ENCODE data around the gene AJAP1.
A peak's percentile ranks its signal among the peaks of the same experiment; 100 is the strongest.

Gene AJAP1

DNA sequence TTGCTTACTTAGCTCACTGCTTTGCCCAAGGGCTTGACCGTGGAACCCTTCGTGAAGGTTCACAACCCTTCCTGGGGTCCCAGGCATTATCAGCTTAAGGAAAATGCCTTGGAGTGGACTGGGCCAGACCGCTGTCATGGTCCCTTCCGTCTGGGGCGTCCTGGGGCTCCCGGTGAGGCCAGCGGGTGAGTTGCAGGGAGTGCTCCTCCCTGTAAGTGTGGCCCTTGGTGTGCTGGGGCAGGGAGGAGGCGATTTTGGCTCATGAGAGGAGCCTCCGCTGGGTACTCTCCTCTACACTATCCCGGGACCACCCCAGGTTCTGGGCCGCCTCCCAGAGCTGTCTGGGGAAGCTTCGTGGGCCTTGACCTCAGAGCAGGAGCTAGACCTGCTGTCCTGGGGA, 48.1 kb downstream of the AJAP1 start:
- Mint-ChIP-seq H3K36me3 (ENCODE audit: low read depth) (no peaks in the 10 kb centered on the region), H3K27ac (no peak overlapping the region), H3K27me3 (ENCODE audit: low read depth) (no peaks in the 10 kb centered on the region), H3K4me3 (no peak overlapping the region), H3K9me3 (no peaks in the 10 kb centered on the region), H3K4me1 (ENCODE audit: low read depth) (no peaks in the 10 kb centered on the region)

DNA sequence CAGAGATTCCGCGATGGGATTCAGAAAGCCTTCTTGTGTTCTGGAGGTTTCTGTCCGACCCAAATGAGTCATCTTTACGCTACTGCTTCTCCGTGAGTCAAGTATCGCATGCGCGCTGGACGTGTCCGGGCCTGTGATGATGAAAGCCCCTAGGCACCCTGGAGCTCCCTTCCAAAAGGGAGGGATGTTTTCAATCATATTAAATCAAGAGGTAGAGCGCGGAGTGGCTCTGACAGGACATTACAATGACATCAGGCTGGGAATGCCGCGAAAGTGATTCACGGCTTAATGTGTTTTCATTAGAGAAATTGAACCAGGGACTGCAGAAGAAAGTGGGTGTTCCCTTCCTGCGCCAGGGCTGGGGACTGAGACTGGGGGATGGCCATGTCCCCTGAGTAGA, 48.5 kb downstream of the AJAP1 start:
- H3K9me3 Mint-ChIP-seq = no peaks in the 10 kb centered on the region

DNA sequence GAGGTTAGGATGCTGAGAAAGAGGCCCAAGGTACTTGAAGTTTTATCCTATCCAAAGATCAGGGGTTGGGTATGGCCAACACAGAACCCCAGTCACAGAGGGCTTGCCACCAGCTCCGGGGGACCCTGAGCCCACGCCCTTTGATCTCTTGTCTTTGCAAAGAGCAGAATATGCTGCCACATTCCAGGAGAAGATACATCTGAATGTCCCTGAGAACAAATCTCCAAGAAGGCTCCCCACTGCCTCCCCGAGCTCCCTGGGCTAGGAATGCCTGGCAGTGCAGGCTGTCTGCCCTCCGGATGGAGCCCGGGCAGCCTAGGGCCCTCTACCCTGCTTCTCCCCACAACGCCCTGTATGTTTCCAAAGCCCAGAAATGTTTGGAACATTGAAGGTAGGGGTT, 49.2 kb downstream of the AJAP1 start:
- Mint-ChIP-seq H3K4me3 (no peak overlapping the region), H3K4me1 (ENCODE audit: low read depth) (no peaks in the 10 kb centered on the region), H3K9me3 (no peaks in the 10 kb centered on the region), H3K27ac (no peak overlapping the region), H3K27me3 (ENCODE audit: low read depth) (no peaks in the 10 kb centered on the region), H3K36me3 (ENCODE audit: low read depth) (no peaks in the 10 kb centered on the region)

More for the DNA sequence above, 48.5 kb downstream of the AJAP1 start:
- Mint-ChIP-seq H3K27ac (no peak overlapping the region), H3K4me3 (no peak overlapping the region), H3K4me1 (ENCODE audit: low read depth) (no peaks in the 10 kb centered on the region), H3K36me3 (ENCODE audit: low read depth) (no peaks in the 10 kb centered on the region), H3K27me3 (ENCODE audit: low read depth) (no peaks in the 10 kb centered on the region)

DNA sequence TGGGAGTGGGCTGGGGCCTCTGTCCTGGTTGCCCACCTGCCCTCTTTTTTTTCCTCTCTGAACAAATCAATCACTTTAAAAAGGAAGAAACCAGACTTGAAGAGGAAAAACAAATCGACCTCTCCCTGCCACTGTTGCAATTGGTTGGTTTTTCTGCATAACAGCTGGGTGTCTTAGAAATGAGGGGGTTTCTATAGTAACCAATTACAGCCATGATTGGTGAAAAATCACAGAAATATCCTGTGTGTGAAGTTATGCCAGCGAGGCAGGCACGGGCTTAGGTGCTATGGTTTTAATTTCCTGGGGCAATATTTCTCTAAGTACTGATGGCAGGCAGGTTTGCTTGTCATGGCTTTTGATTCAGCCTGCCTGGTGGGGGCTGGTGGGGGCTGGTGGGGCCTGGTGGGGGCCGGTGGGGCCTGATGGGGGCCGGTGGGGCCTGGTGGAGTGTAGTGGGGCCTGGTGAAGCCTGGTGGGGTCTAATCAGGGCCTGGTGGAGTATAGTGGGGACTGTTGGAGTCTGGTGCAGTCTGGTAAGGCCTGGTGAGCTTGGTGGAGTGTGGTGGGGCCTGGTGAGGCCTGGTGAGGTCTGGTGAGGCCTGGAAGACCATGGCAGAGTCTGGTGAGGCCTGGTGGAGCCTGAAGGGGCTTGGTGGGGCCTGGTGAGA, 54.6 kb downstream of the AJAP1 start:
- Mint-ChIP-seq H3K4me3 (no peak overlapping the region), H3K27ac (no peak overlapping the region), H3K27me3 (ENCODE audit: low read depth) (peaks cover 14% of the 10 kb centered on the region), H3K9me3 (no peaks in the 10 kb centered on the region), H3K36me3 (ENCODE audit: low read depth) (no peaks in the 10 kb centered on the region), H3K4me1 (ENCODE audit: low read depth) (peaks cover 2% of the 10 kb centered on the region)

DNA sequence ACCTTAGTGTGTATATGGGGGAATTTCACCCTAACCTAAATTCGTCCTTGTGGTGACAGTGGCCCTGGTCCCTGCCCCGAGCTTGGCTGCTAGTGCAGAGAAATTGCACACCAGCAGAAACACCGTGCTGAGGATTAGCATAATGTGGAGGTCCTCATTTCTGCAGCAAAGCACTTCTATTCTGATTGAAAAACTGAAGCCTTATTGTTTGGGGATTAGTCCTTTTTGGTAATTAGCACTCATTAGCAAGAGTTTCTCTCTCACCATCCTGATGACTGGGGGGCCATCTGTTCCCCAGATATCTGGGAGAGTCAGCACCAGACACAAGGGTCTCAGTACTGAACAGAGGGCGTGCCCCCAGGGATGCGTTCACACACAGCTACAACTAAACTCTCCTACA, 55.2 kb downstream of the AJAP1 start:
- H3K36me3 Mint-ChIP-seq (ENCODE audit: low read depth) = no peaks in the 10 kb centered on the region
- H3K27ac Mint-ChIP-seq = no peak overlapping the region
- no peak overlapping the region for H3K4me3 Mint-ChIP-seq
- H3K9me3 Mint-ChIP-seq = no peaks in the 10 kb centered on the region
- H3K4me1 Mint-ChIP-seq (ENCODE audit: low read depth) = peaks cover 2% of the 10 kb centered on the region
- H3K27me3 Mint-ChIP-seq (ENCODE audit: low read depth) = peaks cover 14% of the 10 kb centered on the region

DNA sequence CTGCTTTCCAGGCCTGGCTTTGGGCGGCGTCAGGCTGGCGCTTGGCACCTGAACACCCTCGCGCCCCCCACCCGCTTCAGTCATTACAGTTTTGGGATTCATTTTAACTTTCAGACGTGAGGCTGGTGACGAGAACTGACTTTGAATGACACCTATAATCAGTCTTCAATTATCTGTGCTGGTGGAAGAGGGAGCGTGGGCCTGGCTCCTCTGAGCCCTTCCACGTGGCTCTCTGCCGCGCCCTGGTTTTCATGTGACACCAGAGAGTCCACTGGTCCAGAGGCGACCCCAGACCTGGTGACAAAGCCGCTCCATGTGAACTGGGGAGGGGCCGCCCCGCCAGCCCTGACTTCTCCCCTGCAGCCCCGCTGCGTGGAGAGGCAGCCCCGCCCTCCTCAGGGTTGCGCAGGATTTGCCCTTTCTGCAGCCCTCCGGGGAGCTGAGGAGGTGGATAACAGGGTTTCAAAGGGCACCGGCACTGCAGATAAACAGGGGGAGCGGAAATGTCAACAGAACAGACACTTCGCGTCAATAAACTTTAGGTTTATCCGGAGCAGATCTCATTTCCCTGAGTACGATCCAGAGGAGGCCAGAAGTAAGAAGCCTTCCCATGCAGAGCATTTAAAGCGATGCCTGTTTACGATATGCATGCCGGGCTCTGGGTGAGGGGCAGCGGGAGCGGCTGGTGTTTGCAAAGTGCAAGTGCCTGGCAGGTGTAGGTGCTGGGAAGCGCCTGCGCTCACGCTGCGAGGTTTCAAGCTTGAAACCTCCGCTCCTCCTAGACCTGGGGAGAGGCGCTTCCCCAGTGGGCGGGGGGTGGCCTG, 56.4 kb downstream of the AJAP1 start:
- Mint-ChIP-seq H3K27me3 (ENCODE audit: low read depth) (peaks cover 14% of the 10 kb centered on the region), H3K4me3 (peak overlapping the region; percentile 34), H3K27ac (no peak overlapping the region), H3K36me3 (ENCODE audit: low read depth) (no peaks in the 10 kb centered on the region), H3K9me3 (peaks cover 3% of the 10 kb centered on the region), H3K4me1 (ENCODE audit: low read depth) (peaks cover 2% of the 10 kb centered on the region)

DNA sequence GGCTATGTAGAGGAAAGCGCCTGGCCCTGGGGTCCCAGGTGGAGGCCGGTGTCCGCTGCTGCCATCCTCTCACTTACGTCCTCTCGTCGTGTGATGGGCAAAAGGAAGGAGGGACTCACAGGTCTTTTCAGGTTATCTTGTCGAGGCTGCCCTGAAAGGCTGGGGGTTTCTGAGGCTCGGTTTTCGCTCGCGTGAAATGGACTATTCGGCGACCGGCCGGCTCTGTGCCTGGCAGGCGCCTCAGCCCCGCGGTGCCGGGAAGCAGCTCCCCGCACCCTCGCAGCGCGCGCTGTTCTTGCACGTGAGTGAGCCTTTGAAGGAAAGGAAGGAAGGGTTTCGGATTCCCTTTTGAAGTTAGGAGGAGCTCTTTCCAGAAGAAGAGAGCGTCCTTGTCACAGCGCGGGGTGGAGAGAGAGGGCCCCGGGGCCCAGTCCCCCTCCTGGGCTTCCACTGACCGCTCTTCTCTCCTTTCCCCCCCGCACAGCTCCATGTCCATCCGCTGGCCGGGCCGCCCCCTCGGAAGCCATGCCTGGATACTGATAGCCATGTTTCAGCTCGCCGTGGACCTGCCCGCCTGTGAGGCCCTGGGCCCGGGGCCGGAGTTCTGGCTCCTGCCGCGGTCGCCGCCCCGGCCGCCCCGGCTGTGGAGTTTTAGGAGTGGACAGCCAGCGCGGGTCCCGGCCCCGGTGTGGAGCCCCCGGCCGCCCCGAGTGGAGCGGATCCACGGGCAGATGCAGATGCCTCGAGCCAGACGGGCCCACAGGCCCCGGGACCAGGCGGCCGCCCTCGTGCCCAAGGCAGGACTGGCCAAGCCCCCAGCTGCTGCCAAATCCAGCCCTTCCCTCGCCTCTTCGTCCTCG, 57.2 kb downstream of the AJAP1 start:
- peaks cover 2% of the 10 kb centered on the region for H3K4me1 Mint-ChIP-seq (ENCODE audit: low read depth)
- H3K4me3 Mint-ChIP-seq = no peak overlapping the region
- peaks cover 8% of the 10 kb centered on the region for H3K9me3 Mint-ChIP-seq
- no peaks in the 10 kb centered on the region for H3K36me3 Mint-ChIP-seq (ENCODE audit: low read depth)
- no peak overlapping the region for H3K27ac Mint-ChIP-seq
- H3K27me3 Mint-ChIP-seq (ENCODE audit: low read depth) = peaks cover 14% of the 10 kb centered on the region

DNA sequence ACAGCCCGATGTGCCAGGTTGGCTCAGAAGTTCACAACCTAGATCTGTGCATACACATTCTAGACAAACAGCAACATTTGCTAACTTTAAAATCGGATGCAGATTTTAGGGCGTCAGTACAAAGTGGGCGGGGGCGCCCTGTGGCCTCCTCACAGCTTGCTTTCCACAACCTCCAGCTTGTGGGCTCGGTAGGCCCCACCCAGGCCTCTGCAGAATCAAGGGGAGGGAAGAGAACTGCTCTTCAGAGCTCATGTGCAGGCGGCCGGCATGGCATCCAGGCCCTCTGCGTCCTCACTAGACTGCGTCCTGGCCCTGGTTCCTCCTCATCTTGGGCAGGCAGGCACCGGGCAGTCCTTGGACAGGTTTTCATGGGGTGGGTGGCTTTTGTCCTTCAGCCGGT, 59.3 kb downstream of the AJAP1 start:
- no peak overlapping the region for H3K27ac Mint-ChIP-seq
- H3K27me3 Mint-ChIP-seq (ENCODE audit: low read depth) = peaks cover 14% of the 10 kb centered on the region
- H3K4me1 Mint-ChIP-seq (ENCODE audit: low read depth) = peaks cover 2% of the 10 kb centered on the region
- no peak overlapping the region for H3K4me3 Mint-ChIP-seq
- peaks cover 9% of the 10 kb centered on the region for H3K9me3 Mint-ChIP-seq
- no peaks in the 10 kb centered on the region for H3K36me3 Mint-ChIP-seq (ENCODE audit: low read depth)

DNA sequence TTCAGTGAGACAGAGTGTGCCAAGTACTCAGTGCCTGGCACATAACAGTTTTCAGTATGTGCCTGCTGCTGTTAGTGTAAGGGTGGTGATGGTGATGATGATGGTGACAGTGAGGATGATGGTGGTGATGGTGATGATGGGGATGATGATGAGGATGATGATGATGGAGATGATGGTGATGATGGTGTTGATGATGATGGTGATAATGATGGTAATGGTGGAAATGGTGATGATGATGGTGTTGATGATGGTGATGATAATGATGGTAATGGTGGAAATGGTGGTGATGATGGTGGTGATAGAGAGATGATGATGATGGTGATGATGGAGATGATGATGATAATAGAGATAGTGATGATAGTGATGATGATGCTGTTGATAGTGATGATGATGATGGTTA, 62.0 kb downstream of the AJAP1 start:
- Mint-ChIP-seq H3K4me3 (no peak overlapping the region), H3K27ac (no peak overlapping the region), H3K4me1 (ENCODE audit: low read depth) (no peaks in the 10 kb centered on the region), H3K9me3 (peaks cover 9% of the 10 kb centered on the region), H3K27me3 (ENCODE audit: low read depth) (no peaks in the 10 kb centered on the region), H3K36me3 (ENCODE audit: low read depth) (no peaks in the 10 kb centered on the region)

DNA sequence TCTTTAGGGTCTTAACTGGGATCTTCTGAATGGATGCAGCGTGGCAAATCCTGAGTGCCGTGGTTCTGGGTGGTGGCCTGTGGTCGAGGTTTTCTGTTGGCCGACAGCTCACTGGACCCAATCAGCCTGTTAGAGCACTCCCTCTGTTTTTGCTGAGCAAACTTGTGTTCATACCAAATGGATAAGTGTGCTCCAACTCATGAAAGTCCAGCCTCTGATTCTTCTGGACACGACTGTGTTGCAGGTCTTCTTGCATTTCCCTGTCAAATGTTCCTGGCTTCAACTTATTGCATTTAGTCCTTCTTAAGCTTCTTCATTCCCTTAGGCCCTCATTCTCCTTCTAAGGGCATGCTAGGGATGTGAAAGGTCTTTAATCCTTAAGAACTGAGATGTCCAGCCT, 63.7 kb downstream of the AJAP1 start:
- Mint-ChIP-seq H3K4me3 (no peak overlapping the region), H3K27me3 (ENCODE audit: low read depth) (no peaks in the 10 kb centered on the region), H3K9me3 (peaks cover 9% of the 10 kb centered on the region), H3K36me3 (ENCODE audit: low read depth) (no peaks in the 10 kb centered on the region), H3K4me1 (ENCODE audit: low read depth) (no peaks in the 10 kb centered on the region), H3K27ac (no peak overlapping the region)

DNA sequence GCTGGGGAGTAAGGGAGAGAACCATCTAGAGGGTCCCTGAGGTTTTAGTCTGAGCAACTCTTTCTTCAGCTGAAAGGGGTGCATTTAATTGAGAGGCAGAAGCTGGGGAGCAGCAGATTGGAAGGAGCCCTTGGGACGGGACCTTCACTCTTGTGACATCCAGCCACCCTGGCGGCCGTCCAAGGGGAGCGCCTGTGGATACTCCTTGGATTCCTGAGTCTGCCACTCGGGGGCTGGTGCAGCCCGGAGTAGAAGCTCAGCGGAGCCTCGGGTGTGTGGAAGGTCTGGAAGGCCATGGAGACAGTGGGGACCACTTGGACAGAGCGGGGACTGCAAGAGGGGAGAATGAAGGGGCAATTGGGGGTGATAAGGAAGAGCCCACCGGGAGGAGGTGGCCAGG, 68.7 kb downstream of the AJAP1 start:
- H3K4me3 Mint-ChIP-seq = no peak overlapping the region
- H3K27ac Mint-ChIP-seq = no peak overlapping the region
- H3K4me1 Mint-ChIP-seq (ENCODE audit: low read depth) = no peaks in the 10 kb centered on the region
- H3K9me3 Mint-ChIP-seq = no peaks in the 10 kb centered on the region
- no peaks in the 10 kb centered on the region for H3K27me3 Mint-ChIP-seq (ENCODE audit: low read depth)
- no peaks in the 10 kb centered on the region for H3K36me3 Mint-ChIP-seq (ENCODE audit: low read depth)

DNA sequence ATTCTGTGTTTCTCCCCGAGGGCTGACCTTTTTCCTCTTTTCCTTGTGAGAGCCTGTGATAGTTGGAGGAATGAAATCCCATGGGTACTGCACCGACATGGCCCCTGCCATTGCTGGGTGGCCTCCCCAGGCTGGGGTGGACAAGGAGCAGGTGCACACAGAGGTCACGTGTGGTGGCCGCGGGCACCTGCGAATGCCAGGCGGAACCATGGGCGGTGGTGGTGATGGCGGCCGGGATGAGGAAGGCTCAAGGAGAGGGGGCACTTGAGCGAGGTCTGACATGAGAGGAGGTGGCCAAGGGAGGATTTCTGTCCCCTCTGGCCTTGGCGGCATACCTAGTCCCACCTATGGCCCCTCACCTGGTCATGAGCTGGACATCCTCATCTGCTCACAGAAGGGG, 69.6 kb downstream of the AJAP1 start:
- H3K27ac Mint-ChIP-seq = no peak overlapping the region

DNA sequence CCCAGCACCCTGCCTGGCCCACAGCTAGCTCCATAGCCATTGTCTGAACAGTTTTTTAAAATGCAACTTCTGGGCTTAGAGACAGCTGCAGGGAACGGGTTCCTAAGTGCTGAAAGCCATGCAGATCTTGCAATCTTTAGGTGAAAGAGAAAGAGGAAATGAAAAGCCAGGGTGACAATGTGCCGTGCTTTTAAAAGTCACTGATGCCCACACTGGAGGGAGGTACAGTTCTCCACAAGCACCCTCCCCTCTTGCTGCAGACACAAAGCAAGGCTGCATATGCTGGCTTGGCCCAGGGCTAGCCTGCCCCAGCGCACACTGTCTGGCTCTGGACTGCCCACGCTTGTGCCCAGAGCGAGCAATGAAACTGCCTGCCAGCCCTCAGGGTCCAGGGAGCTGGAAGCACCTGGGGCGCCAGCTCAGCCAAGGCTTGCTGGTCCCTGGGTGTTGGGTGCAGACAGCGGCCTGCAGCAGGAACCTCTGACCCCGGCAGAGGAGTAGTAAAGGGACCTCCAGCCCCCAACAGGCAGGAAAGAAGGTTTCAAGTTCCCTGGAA, 70.4 kb downstream of the AJAP1 start:
- Mint-ChIP-seq H3K36me3 (ENCODE audit: low read depth) (no peaks in the 10 kb centered on the region), H3K27me3 (ENCODE audit: low read depth) (no peaks in the 10 kb centered on the region), H3K4me3 (no peak overlapping the region), H3K27ac (no peak overlapping the region), H3K4me1 (ENCODE audit: low read depth) (no peaks in the 10 kb centered on the region), H3K9me3 (no peaks in the 10 kb centered on the region)

More for the DNA sequence above, 69.6 kb downstream of the AJAP1 start:
- Mint-ChIP-seq H3K9me3 (no peaks in the 10 kb centered on the region), H3K4me1 (ENCODE audit: low read depth) (no peaks in the 10 kb centered on the region), H3K36me3 (ENCODE audit: low read depth) (no peaks in the 10 kb centered on the region), H3K4me3 (no peak overlapping the region), H3K27me3 (ENCODE audit: low read depth) (no peaks in the 10 kb centered on the region)

DNA sequence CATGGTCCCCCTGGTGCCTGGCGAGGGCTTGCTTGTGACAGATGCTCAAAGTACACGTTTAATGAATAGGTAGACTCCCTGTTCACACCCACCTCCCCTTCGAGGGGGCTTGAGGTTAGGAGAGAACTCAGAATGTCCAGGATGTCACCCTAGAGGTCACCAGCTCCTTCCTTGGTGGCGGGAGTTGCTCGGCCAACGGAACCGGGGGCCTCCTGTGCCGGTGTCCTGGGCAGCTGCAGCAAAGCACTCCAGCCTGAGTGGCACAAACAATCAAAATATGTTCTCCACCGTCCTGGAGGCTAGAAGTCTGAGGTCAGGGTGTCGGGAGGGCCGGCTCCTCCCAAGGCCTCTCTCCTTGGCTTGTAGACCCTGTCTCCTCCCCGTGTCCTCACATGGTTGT, 71.0 kb downstream of the AJAP1 start:
- no peak overlapping the region for H3K4me3 Mint-ChIP-seq
- no peaks in the 10 kb centered on the region for H3K36me3 Mint-ChIP-seq (ENCODE audit: low read depth)
- H3K9me3 Mint-ChIP-seq = no peaks in the 10 kb centered on the region
- no peaks in the 10 kb centered on the region for H3K27me3 Mint-ChIP-seq (ENCODE audit: low read depth)
- no peak overlapping the region for H3K27ac Mint-ChIP-seq
- H3K4me1 Mint-ChIP-seq (ENCODE audit: low read depth) = no peaks in the 10 kb centered on the region

Measured in T-helper 1 cell treated with Interleukin-12 subunit alpha and Interleukin-12 subunit beta and Interleukin-4 antibody, amounts not matched to agents 30 μg/mL and 1 μg/mL, for 36 hours (primary cell).